ENCODE measurements around the gene ARHGAP1.

DNA sequence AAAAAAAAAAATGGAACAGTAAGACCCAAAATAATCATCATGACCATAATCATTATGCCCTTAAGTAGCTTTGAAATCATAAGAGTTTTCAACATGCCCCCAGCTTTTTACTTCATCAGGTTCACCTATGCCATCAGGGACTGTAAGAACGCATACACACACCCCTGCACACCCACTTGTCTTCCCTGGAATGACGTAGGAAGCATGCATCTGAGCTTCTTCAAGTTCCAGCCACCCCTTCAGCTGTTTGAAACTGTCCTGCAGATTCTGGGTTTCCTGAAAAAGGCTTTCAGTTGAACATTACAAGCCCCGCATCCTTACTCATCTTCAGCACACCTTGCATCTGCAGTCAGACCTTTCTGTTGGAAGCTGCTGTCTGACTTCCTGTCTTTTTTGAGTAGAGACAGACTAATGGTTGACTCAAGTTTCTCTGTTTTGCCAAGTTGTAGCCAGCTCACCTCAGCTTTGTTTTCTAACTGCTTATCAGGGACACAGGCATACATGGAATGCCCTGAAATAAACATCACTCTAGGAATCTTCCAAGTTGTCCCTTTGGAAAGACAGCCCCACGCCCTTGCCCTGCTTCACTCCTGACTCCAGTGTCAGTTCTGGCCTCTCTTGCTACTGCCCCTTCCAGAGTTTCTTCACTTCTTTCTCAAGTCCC is 37.0 kb downstream of the ARHGAP1 start:
- TF ChIP-seq POLR2AphosphoS5 (IDR thresholded peaks at IDR 0.05) (no peak), POLR2A (IDR thresholded peaks at IDR 0.05) (no peak)
- TF ChIP-seq, protein P1, sequence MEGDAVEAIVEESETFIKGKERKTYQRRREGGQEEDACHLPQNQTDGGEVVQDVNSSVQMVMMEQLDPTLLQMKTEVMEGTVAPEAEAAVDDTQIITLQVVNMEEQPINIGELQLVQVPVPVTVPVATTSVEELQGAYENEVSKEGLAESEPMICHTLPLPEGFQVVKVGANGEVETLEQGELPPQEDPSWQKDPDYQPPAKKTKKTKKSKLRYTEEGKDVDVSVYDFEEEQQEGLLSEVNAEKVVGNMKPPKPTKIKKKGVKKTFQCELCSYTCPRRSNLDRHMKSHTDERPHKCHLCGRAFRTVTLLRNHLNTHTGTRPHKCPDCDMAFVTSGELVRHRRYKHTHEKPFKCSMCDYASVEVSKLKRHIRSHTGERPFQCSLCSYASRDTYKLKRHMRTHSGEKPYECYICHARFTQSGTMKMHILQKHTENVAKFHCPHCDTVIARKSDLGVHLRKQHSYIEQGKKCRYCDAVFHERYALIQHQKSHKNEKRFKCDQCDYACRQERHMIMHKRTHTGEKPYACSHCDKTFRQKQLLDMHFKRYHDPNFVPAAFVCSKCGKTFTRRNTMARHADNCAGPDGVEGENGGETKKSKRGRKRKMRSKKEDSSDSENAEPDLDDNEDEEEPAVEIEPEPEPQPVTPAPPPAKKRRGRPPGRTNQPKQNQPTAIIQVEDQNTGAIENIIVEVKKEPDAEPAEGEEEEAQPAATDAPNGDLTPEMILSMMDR (IDR thresholded peaks at IDR 0.05), result no peak
